ENCODE measurements around the gene PGBD4. TPM values are rescaled to one million over a fixed set of nuclear protein-coding genes. Genes with fewer than 3 reads are reported as not detected.

Gene PGBD4
- total and polyA plus RNA-seq, 2 donors (not counting 3 experiments of a cell fraction or from before 2014, with no cell fraction given): 0.39 to 1.1 TPM

DNA sequence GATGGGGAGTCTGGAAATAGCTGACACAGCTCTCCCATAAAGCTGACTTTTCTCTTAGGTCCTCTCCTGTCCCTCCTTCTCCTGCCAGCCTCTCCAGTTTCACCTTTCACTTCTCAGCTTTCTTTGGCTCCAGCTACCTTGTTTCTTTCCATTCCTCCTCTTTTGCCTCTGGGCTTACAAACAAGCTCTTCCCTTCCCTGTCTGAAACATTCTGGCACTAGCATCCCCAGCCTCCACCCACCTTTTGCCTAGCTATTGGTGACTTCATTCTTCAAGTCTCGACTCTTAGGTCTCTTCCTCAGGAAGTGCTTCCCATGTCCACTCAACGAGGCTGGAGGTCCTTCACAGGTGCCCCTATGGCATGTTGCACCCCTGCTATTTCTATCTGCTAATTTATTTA, 42.4 kb upstream of the PGBD4 start:
- no peaks in the 10 kb centered on the region for H3K9me1 ChIP-seq (replicated peaks; ENCODE audit: control insufficient read depth, extremely low read depth, insufficient read depth, low read length)
- no peak for FAIRE-seq
- ChIA-PET POLR2A (interaction anchor here (0.6 kb wide), 1 partner anchor 22 kb away, joined by 3 read pairs; no protein-coding TSS in a partner anchor), CTCF (interaction anchor here (0.6 to 6.3 kb wide), 4 partner anchors 14 to 528 kb away, joined by 4 to 67 read pairs (median 8); partner anchors contain the start of gene KATNBL1)
- intact Hi-C loops (cut with micrococcal nuclease) (no loop called here), dilution Hi-C loops (cut with MboI; ENCODE audit: extremely low pct_ligation_motif_present, low sequenced_read_pairs) (no loop called here)
- no peak overlapping the region for H2AFZ ChIP-seq (ENCODE audit: low read depth, low read length)
- no peaks in the 10 kb centered on the region for H4K20me1 ChIP-seq (replicated peaks; ENCODE audit: control insufficient read depth, extremely low read depth, insufficient read depth, low read length)
- H3K4me3 ChIP-seq (replicated peaks in 1 of 3; ENCODE audit: insufficient read depth in 1 of 3, low read depth in 1 of 3, low read length in 3 of 3): no peak overlapping the region
- no TSS peak for BruUV-seq (replicated peaks)
- TF ChIP-seq JUN (IDR thresholded peaks at IDR 0.05; ENCODE audit: borderline replicate concordance, insufficient read depth, insufficient read length, low read depth) (no peak), FOS (IDR thresholded peaks at IDR 0.05; ENCODE audit: borderline replicate concordance, insufficient read depth, low read length) (no peak), GATA2 (IDR thresholded peaks at IDR 0.05; ENCODE audit: insufficient read depth, insufficient read length, low read depth, low read length) (no peak), EZH2 (IDR thresholded peaks at IDR 0.05; ENCODE audit: borderline replicate concordance, low read depth, low read length, severe bottlenecking) (no peak), MYC (IDR thresholded peaks at IDR 0.05; ENCODE audit: low read depth, low read length) (no peak), POLR2A (IDR thresholded peaks at IDR 0.05; ENCODE audit: low read depth, low read length) (no peak), POLR2AphosphoS5 (IDR thresholded peaks at IDR 0.05; ENCODE audit: insufficient read depth, low read depth, low read length) (no peak)
- TF ChIP-seq, protein P1, sequence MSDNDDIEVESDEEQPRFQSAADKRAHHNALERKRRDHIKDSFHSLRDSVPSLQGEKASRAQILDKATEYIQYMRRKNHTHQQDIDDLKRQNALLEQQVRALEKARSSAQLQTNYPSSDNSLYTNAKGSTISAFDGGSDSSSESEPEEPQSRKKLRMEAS (IDR thresholded peaks at IDR 0.05; ENCODE audit: insufficient read depth, insufficient read length): no peak
- TF ChIP-seq, protein P2, sequence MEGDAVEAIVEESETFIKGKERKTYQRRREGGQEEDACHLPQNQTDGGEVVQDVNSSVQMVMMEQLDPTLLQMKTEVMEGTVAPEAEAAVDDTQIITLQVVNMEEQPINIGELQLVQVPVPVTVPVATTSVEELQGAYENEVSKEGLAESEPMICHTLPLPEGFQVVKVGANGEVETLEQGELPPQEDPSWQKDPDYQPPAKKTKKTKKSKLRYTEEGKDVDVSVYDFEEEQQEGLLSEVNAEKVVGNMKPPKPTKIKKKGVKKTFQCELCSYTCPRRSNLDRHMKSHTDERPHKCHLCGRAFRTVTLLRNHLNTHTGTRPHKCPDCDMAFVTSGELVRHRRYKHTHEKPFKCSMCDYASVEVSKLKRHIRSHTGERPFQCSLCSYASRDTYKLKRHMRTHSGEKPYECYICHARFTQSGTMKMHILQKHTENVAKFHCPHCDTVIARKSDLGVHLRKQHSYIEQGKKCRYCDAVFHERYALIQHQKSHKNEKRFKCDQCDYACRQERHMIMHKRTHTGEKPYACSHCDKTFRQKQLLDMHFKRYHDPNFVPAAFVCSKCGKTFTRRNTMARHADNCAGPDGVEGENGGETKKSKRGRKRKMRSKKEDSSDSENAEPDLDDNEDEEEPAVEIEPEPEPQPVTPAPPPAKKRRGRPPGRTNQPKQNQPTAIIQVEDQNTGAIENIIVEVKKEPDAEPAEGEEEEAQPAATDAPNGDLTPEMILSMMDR (IDR thresholded peaks at IDR 0.05; ENCODE audit: extremely low read depth in 1 of 2, insufficient read depth in 1 of 2, low read depth in 1 of 2, low read length in 2 of 2): no peak
- no peaks in the 10 kb centered on the region for H3K9me3 ChIP-seq (replicated peaks; ENCODE audit: control insufficient read depth, insufficient read depth, low read length)
- H3K36me3 ChIP-seq (ENCODE audit: control insufficient read depth in 2 of 2, extremely low read depth in 1 of 2, insufficient read depth in 2 of 2, low read length in 2 of 2): no peaks in the 10 kb centered on the region
- H3K27ac ChIP-seq (ENCODE audit: insufficient read depth, low read depth, low read length): no peak overlapping the region
- no peaks in the 10 kb centered on the region for H3K27me3 ChIP-seq (ENCODE audit: control insufficient read depth in 2 of 2, insufficient read depth in 2 of 2, low read length in 2 of 2)
- no peaks in the 10 kb centered on the region for H3K79me2 ChIP-seq (ENCODE audit: control insufficient read depth, insufficient read depth, low read length)
- H3K4me1 ChIP-seq (ENCODE audit: control insufficient read depth, extremely low read depth, insufficient read depth, low read length): peaks cover 9% of the 10 kb centered on the region
- H3K4me2 ChIP-seq (ENCODE audit: insufficient read depth, low read length): no peak overlapping the region
- no peak overlapping the region for H3K9ac ChIP-seq (replicated peaks; ENCODE audit: extremely low read depth, insufficient read depth, low read length)
- no peak for DNase-seq (ENCODE audit: low read depth, low spot score)

All from endothelial cell of umbilical vein (primary cell).